ENCODE measurements around the gene PFDN1. TPM values are rescaled to one million over a fixed set of nuclear protein-coding genes. Genes with fewer than 3 reads are reported as not detected.

The PFDN1 gene
- total and polyA plus RNA-seq, 10 of the 15 experiments (the other 5 are each of a cell fraction or from before 2014, with no cell fraction given), result 62.9 to 193 (median 102) TPM

DNA sequence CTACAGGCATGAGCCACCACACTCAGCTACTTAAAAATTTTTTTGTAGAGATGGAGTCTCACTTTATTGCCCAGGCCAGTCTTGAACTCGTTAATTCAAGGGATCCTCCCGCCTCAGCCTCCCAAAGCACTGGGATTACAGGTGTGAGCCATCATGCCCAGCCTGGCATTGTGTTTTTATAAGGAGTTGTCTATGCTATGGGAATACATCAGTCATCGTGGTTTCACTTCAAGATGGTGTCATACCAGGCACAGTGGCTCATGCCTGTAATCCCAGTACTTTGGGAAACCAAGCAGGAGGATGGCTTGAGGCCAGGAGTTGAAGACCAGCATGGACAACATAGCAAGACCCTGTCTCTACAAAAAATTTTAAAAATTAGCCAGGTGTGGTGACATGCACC is 78.2 kb downstream of the PFDN1 start:
- in situ Hi-C loops (cut with MboI), result loop anchor here (25.0 kb wide), 1 partner anchor 813 kb away; no protein-coding TSS in a partner anchor
- 71% methylated on average over 3 of the region's 3 CpGs for WGBS (ENCODE audit: insufficient coverage, insufficient replicate concordance, low lambda C conversion rate, missing lambda C conversion rate)
- ATAC-seq, result no peak
- ChIA-PET POLR2A (no interaction called here), SMC1A (ENCODE audit: uncharacterized antibody, unreplicated experiment) (interaction anchor here (1.1 to 1.9 kb wide), 5 partner anchors 9 to 79 kb away, joined by 3 to 5 read pairs (median 3); no protein-coding TSS in a partner anchor), RAD21 (ENCODE audit: unreplicated experiment) (interaction anchor here (1.4 kb wide), 1 partner anchor 20 kb away, joined by 3 read pairs; no protein-coding TSS in a partner anchor), CTCF (interaction anchor here (1.3 to 2.6 kb wide), 4 partner anchors 18 to 128 kb away, joined by 3 to 12 read pairs (median 6); no protein-coding TSS in a partner anchor)
- H3K79me2 ChIP-seq (ENCODE audit: control insufficient read depth, insufficient read depth, low read length), result no peaks in the 10 kb centered on the region
- intact Hi-C loops (cut with micrococcal nuclease; ENCODE audit: unreplicated experiment), result no loop called here
- FAIRE-seq, result no peak
- no peak for DNase-seq (ENCODE audit: low read depth, low spot score)
- H3K27ac ChIP-seq (ENCODE audit: control insufficient read depth, insufficient read depth), result no peak overlapping the region
- no peaks in the 10 kb centered on the region for H4K20me1 ChIP-seq (ENCODE audit: control insufficient read depth, insufficient read depth)
- no peak overlapping the region for H3K4me3 ChIP-seq
- no peaks in the 10 kb centered on the region; a peak in 1 of 4 replicates for H3K36me3 ChIP-seq (ENCODE audit: control insufficient read depth in 2 of 2, insufficient read depth in 2 of 2, low read length in 1 of 2)
- no TSS peak for BruUV-seq (replicated peaks)
- no peak overlapping the region for H3K4me2 ChIP-seq (ENCODE audit: control insufficient read depth, insufficient read depth)
- peaks cover 24% of the 10 kb centered on the region for H3K4me1 ChIP-seq (ENCODE audit: control insufficient read depth, insufficient read depth, low read length)
- H3K9me3 ChIP-seq (replicated peaks; ENCODE audit: control insufficient read depth, insufficient read depth, low read length), result no peaks in the 10 kb centered on the region
- H3K9ac ChIP-seq (ENCODE audit: control insufficient read depth, insufficient read depth, low read length), result no peak overlapping the region
- no peak for TF ChIP-seq EGR1 (IDR thresholded peaks at IDR 0.05; ENCODE audit: borderline replicate concordance in 1 of 2, low read depth in 2 of 2, low read length in 2 of 2)
- TF ChIP-seq CREM (IDR thresholded peaks at IDR 0.05; ENCODE audit: low read depth), result no peak
- TF ChIP-seq, protein P1, sequence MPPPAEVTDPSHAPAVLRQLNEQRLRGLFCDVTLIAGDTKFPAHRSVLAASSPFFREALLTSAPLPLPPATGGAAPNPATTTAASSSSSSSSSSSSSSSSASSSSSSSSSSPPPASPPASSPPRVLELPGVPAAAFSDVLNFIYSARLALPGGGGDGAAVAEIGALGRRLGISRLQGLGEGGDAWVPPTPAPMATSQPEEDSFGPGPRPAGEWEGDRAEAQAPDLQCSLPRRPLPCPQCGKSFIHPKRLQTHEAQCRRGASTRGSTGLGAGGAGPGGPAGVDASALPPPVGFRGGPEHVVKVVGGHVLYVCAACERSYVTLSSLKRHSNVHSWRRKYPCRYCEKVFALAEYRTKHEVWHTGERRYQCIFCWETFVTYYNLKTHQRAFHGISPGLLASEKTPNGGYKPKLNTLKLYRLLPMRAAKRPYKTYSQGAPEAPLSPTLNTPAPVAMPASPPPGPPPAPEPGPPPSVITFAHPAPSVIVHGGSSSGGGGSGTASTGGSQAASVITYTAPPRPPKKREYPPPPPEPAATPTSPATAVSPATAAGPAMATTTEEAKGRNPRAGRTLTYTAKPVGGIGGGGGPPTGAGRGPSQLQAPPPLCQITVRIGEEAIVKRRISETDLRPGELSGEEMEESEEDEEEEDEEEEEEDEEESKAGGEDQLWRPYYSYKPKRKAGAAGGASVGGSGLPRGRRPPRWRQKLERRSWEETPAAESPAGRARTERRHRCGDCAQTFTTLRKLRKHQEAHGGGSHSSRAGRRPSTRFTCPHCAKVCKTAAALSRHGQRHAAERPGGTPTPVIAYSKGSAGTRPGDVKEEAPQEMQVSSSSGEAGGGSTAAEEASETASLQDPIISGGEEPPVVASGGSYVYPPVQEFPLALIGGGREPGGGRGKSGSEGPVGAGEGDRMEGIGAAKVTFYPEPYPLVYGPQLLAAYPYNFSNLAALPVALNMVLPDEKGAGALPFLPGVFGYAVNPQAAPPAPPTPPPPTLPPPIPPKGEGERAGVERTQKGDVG (CRISPR knock-in tag; IDR thresholded peaks at IDR 0.05), result no peak
- TF ChIP-seq PKNOX1 (IDR thresholded peaks at IDR 0.05), result no peak
- no peak for TF ChIP-seq EZH2 (IDR thresholded peaks at IDR 0.05; ENCODE audit: borderline replicate concordance, control insufficient read depth, low read depth, low read length)
- no peak for TF ChIP-seq TAF1 (IDR thresholded peaks at IDR 0.05; ENCODE audit: borderline replicate concordance, low read depth, low read length)
- H2AFZ ChIP-seq (ENCODE audit: control insufficient read depth, low read depth, low read length), result no peak overlapping the region
- no peaks in the 10 kb centered on the region for H3K27me3 ChIP-seq (replicated peaks in 1 of 2; ENCODE audit: control insufficient read depth in 2 of 2, insufficient read depth in 2 of 2, low read length in 1 of 2)
